ENCODE measurements around the gene NMRAL1.

NMRAL1 gene

GRCh38 chr16:4420505-4421105 is 53.8 kb downstream of the NMRAL1 start:
- DNase-seq = no peak

- DNase-seq = no peak
Measured at GRCh38 chr16:4419402-4419959, 54.9 kb downstream of the NMRAL1 start.

GRCh38 chr16:4416200-4417032 is 58.0 kb downstream of the NMRAL1 start, which contains the start of gene CORO7:
TSS of gene CORO7 (minus strand) at chr16:4416596. CDS start at chr16:4416518, 78 bp downstream.
- peak; percentile 79 for DNase-seq

GRCh38 chr16:4415538-4416199 is 58.8 kb downstream of the NMRAL1 start:
- DNase-seq = no peak

- no peak for DNase-seq
Measured at GRCh38 chr16:4414187-4414917, 60.1 kb downstream of the NMRAL1 start.

- DNase-seq = no peak
Measured at GRCh38 chr16:4412854-4413253, 61.6 kb downstream of the NMRAL1 start.

- DNase-seq = no peak
Measured at GRCh38 chr16:4412159-4412558, 62.3 kb downstream of the NMRAL1 start.
